Activated CD4-positive, alpha-beta T cell treated with anti-CD3 and anti-CD28 coated beads, Interleukin-2, Interleukin-4, amounts not matched to agents 100 ng/mL and 50 ng/mL, durations not matched to agents 16 hours and 8 hours (primary cell): ENCODE results near the gene WDR18.
A peak's percentile ranks its signal among the peaks of the same experiment; 100 is the strongest.

Experiments used
- DNase-seq: peaks from one replicate; pipeline ENCODE4 v3.0.0-alpha.2; 2020; ENCODE audit warnings: low spot score

WDR18 gene

GRCh38 chr19:991932-992669 is 8.0 kb downstream of the WDR18 start:
- no peak for DNase-seq

GRCh38 chr19:992670-993055 is 8.5 kb downstream of the WDR18 start:
- no peak for DNase-seq

- no peak for DNase-seq
These were observed 9.3 kb downstream of the WDR18 start for GRCh38 chr19:993361-993830.

GRCh38 chr19:993831-994393 is 9.8 kb downstream of the WDR18 start:
- no peak for DNase-seq

- DNase-seq: no peak
These were observed 10.4 kb downstream of the WDR18 start for GRCh38 chr19:994516-994915.

- no peak for DNase-seq
These were observed 11.1 kb downstream of the WDR18 start for GRCh38 chr19:995051-995827.

- DNase-seq: peak; percentile 37
These were observed 12.1 kb downstream of the WDR18 start for GRCh38 chr19:996051-996838.

- DNase-seq: no peak
These were observed 13.9 kb downstream of the WDR18 start for GRCh38 chr19:998064-998463.

GRCh38 chr19:999379-999719 is 15.2 kb downstream of the WDR18 start:
- no peak for DNase-seq

- DNase-seq: peak; percentile 62
These were observed 15.9 kb downstream of the WDR18 start, which contains the start of gene GRIN3B for GRCh38 chr19:1000095-1000494. GRIN3B (plus strand) TSS chr19:1000419; CDS start chr19:1000438, 19 bp downstream.

- no peak for DNase-seq
These were observed 16.7 kb downstream of the WDR18 start for GRCh38 chr19:1000591-1001537.

- peak; percentile 66 for DNase-seq
These were observed 17.5 kb downstream of the WDR18 start for GRCh38 chr19:1001538-1002166.

- DNase-seq: no peak
These were observed 18.5 kb downstream of the WDR18 start for GRCh38 chr19:1002600-1002999.

- no peak for DNase-seq
These were observed 19.1 kb downstream of the WDR18 start for GRCh38 chr19:1003283-1003682.

- no peak for DNase-seq
These were observed 20.2 kb downstream of the WDR18 start for GRCh38 chr19:1004204-1004802.

GRCh38 chr19:1004803-1005664 is 20.9 kb downstream of the WDR18 start:
- DNase-seq: no peak

GRCh38 chr19:1006711-1007398 is 22.7 kb downstream of the WDR18 start:
- no peak for DNase-seq

- no peak for DNase-seq
These were observed 23.5 kb downstream of the WDR18 start for GRCh38 chr19:1007399-1008251.
